ENCODE measurements around the gene LYRM4. TPM values are rescaled to one million over a fixed set of nuclear protein-coding genes. Genes with fewer than 3 reads are reported as not detected.

The LYRM4 gene
- polyA plus RNA-seq, result 10 to 100 TPM; 10.3 to 12.8 TPM

DNA sequence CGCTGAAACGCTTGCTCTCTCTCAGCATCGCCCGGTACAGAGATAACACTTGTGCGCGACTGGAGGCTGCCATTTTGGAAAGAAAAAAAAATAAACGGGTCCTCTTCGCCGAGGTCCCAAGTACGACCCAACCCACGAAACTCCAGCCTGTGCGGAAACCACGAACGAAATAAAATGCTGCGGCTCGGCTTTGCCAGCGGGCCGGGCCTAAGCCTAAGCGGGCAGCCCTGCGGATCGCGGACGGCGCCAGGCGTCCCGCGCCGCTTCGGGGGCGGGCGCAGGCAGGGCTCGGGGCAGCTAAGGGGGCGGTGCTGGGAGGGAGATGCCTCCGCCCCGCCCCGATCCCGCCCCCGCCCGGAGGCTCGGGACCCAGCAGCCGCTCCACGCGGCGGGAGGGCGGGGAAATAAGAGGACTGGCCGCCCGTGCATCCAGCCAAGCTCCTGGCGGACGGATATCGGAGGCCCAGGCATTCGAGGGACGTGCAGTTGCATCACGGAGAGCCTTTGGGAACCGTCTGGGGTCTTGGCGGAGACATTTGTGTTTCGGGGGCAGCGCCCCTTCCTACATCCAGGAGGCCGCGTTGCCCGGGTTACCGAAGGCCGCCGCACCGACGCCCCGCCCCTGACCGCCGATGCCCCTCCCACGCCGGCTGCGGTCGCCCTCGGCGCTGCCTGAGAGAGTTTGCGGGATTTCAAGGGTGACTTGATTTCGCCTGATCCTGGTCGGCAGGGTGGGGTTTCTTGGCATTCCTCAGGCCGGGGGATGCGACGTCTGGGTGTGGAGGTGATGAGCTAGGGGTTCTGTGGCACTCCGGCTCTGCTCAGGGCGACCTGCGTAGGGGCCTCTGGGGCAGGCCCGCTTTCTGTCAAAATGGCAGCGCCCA is at the start of gene LYRM4, which contains the start of gene FARS2:
TSS of gene LYRM4 (minus strand) at position 290 of the 884 bp plus-strand sequence. CDS start at position 73, 217 bp downstream.
TSS of gene FARS2 (plus strand) at position 853 of the 884 bp plus-strand sequence.
- H3K4me3 ChIP-seq (ENCODE audit: low read depth in 1 of 2, low read length in 2 of 2), result peak within 1 kb of the TSS; percentile 88 to 95
- H3K27me3 ChIP-seq (ENCODE audit: control insufficient read depth in 1 of 2, insufficient read depth in 2 of 2, low read length in 2 of 2), result no peaks in the 10 kb centered on the region
- H3K36me3 ChIP-seq (ENCODE audit: control insufficient read depth in 2 of 2, insufficient read depth in 2 of 2, low read length in 1 of 2), result no peaks in the 10 kb centered on the region
- 0% methylated on average over 84 to 85 of the region's 85 CpGs for WGBS, 2 donors
- no peaks in the 10 kb centered on the region for H3K4me1 ChIP-seq (ENCODE audit: control insufficient read depth in 2 of 2, insufficient read depth in 2 of 2, low read length in 1 of 2)
- no peaks in the 10 kb centered on the region for H3K9me3 ChIP-seq (ENCODE audit: control insufficient read depth in 2 of 2, insufficient read depth in 1 of 2, low read depth in 1 of 2, low read length in 1 of 2)
- peak within 1 kb of the TSS; percentile 97 to 99 for H3K27ac ChIP-seq (ENCODE audit: low read depth in 2 of 2, low read length in 1 of 2)

DNA sequence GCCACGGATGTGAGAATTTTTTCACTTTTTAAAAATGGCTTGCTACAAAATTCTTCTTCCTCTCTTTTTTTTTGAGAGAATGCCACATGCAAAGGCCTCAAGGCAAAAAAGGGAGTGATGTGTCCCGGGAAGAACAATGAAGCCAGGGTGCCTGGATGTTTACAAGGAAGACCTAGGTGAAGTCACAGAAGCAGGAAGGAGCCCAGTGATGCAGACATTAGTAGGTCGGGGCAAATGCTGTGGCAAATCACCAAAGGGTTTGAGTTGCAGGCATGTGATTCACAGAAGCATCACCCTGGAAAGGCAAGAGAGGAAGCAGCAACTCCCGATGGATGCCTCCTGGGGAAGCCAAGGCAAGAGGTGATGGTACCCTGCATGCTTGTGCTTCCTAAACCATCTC is 47.3 kb upstream of the LYRM4 start:
- WGBS, 2 donors, result 66 to 75% methylated on average over 4 of the region's 4 CpGs
- H3K9me3 ChIP-seq (ENCODE audit: control insufficient read depth in 2 of 2, insufficient read depth in 1 of 2, low read depth in 1 of 2, low read length in 1 of 2), result no peaks in the 10 kb centered on the region
- no peak overlapping the region for H3K27ac ChIP-seq (ENCODE audit: low read depth in 2 of 2, low read length in 1 of 2)
- no peaks in the 10 kb centered on the region for H3K36me3 ChIP-seq (ENCODE audit: control insufficient read depth in 2 of 2, insufficient read depth in 2 of 2, low read length in 1 of 2)
- no peaks in the 10 kb centered on the region for H3K27me3 ChIP-seq (ENCODE audit: control insufficient read depth in 1 of 2, insufficient read depth in 2 of 2, low read length in 2 of 2)
- H3K4me1 ChIP-seq (ENCODE audit: control insufficient read depth in 2 of 2, insufficient read depth in 2 of 2, low read length in 1 of 2), result no peaks in the 10 kb centered on the region
- no peak overlapping the region for H3K4me3 ChIP-seq (ENCODE audit: low read depth in 1 of 2, low read length in 2 of 2)

- Histone ChIP-seq H3K36me3 (ENCODE audit: control insufficient read depth in 2 of 2, insufficient read depth in 2 of 2, low read length in 1 of 2) (no peaks in the 10 kb centered on the region), H3K27ac (ENCODE audit: low read depth in 2 of 2, low read length in 1 of 2) (no peak overlapping the region), H3K9me3 (ENCODE audit: control insufficient read depth in 2 of 2, insufficient read depth in 1 of 2, low read depth in 1 of 2, low read length in 1 of 2) (no peaks in the 10 kb centered on the region), H3K27me3 (ENCODE audit: control insufficient read depth in 1 of 2, insufficient read depth in 2 of 2, low read length in 2 of 2) (no peaks in the 10 kb centered on the region), H3K4me1 (ENCODE audit: control insufficient read depth in 2 of 2, insufficient read depth in 2 of 2, low read length in 1 of 2) (peaks cover 0 to 3% of the 10 kb centered on the region in 2 donors), H3K4me3 (ENCODE audit: low read depth in 1 of 2, low read length in 2 of 2) (no peak overlapping the region)
These were observed 46.3 kb upstream of the LYRM4 start for GRCh38 chr6:5307058-5307457.

GRCh38 chr6:5305968-5306626 is 45.3 kb upstream of the LYRM4 start:
- Histone ChIP-seq H3K4me1 (ENCODE audit: control insufficient read depth in 2 of 2, insufficient read depth in 2 of 2, low read length in 1 of 2) (peaks cover 0 to 3% of the 10 kb centered on the region in 2 donors), H3K4me3 (ENCODE audit: low read depth in 1 of 2, low read length in 2 of 2) (no peak overlapping the region), H3K27ac (ENCODE audit: low read depth in 2 of 2, low read length in 1 of 2) (no peak overlapping the region), H3K9me3 (ENCODE audit: control insufficient read depth in 2 of 2, insufficient read depth in 1 of 2, low read depth in 1 of 2, low read length in 1 of 2) (no peaks in the 10 kb centered on the region), H3K27me3 (ENCODE audit: control insufficient read depth in 1 of 2, insufficient read depth in 2 of 2, low read length in 2 of 2) (no peaks in the 10 kb centered on the region), H3K36me3 (ENCODE audit: control insufficient read depth in 2 of 2, insufficient read depth in 2 of 2, low read length in 1 of 2) (no peaks in the 10 kb centered on the region)
- WGBS, 2 donors, result 62 to 78% methylated on average over 5 of the region's 5 CpGs

GRCh38 chr6:5303682-5304081 is 42.9 kb upstream of the LYRM4 start:
- H3K36me3 ChIP-seq (ENCODE audit: control insufficient read depth in 2 of 2, insufficient read depth in 2 of 2, low read length in 1 of 2), result no peaks in the 10 kb centered on the region
- H3K4me1 ChIP-seq (ENCODE audit: control insufficient read depth in 2 of 2, insufficient read depth in 2 of 2, low read length in 1 of 2), result peaks cover 0 to 3% of the 10 kb centered on the region in 2 donors
- H3K27me3 ChIP-seq (ENCODE audit: control insufficient read depth in 1 of 2, insufficient read depth in 2 of 2, low read length in 2 of 2), result no peaks in the 10 kb centered on the region
- 90 to 91% methylated on average over 8 of the region's 8 CpGs for WGBS, 2 donors
- no peak overlapping the region for H3K27ac ChIP-seq (ENCODE audit: low read depth in 2 of 2, low read length in 1 of 2)
- no peaks in the 10 kb centered on the region for H3K9me3 ChIP-seq (ENCODE audit: control insufficient read depth in 2 of 2, insufficient read depth in 1 of 2, low read depth in 1 of 2, low read length in 1 of 2)
- H3K4me3 ChIP-seq (ENCODE audit: low read depth in 1 of 2, low read length in 2 of 2), result no peak overlapping the region

DNA sequence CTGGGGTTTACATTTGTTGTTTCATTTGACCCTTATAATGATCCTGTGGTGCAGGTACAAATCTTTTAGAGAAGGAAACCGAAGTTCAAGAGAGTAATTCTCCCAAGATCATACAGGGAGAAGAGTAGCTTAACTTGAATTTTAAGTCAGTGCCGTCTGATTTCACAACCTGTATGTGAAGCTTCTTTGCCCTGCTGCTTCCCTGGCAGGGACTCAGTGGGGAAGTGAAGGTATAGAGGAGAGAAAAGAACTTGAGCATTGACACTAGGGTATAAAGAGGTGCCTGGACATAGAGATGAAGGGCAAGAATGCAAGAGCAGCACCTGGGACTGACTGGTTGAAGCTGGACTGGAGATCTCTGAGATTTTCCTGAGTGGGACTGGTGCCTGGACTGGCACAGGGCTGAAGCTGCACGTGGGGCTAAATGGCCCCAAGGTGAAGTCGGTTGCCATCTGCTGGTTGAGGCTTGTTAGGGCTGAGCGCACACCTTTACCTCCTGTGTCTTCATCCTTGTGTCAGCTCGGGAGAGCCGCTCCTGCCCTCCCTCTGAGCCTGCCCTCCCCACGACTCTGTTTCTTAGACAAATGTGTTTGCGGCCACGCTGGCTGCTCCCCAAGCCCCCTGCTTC is 42.4 kb upstream of the LYRM4 start:
- Histone ChIP-seq H3K9me3 (ENCODE audit: control insufficient read depth in 2 of 2, insufficient read depth in 1 of 2, low read depth in 1 of 2, low read length in 1 of 2) (no peaks in the 10 kb centered on the region), H3K27ac (ENCODE audit: low read depth in 2 of 2, low read length in 1 of 2) (no peak overlapping the region), H3K36me3 (ENCODE audit: control insufficient read depth in 2 of 2, insufficient read depth in 2 of 2, low read length in 1 of 2) (no peaks in the 10 kb centered on the region), H3K4me3 (ENCODE audit: low read depth in 1 of 2, low read length in 2 of 2) (no peak overlapping the region), H3K4me1 (ENCODE audit: control insufficient read depth in 2 of 2, insufficient read depth in 2 of 2, low read length in 1 of 2) (peaks cover 0 to 3% of the 10 kb centered on the region in 2 donors), H3K27me3 (ENCODE audit: control insufficient read depth in 1 of 2, insufficient read depth in 2 of 2, low read length in 2 of 2) (no peaks in the 10 kb centered on the region)
- WGBS, 2 donors, result 38 to 52% methylated on average over 10 of the region's 10 CpGs

GRCh38 chr6:5302220-5302946 is 41.6 kb upstream of the LYRM4 start:
- no peak overlapping the region for H3K4me3 ChIP-seq (ENCODE audit: low read depth in 1 of 2, low read length in 2 of 2)

GRCh38 chr6:5300206-5300764 is 39.5 kb upstream of the LYRM4 start:
- peaks cover 0 to 3% of the 10 kb centered on the region in 2 donors for H3K4me1 ChIP-seq (ENCODE audit: control insufficient read depth in 2 of 2, insufficient read depth in 2 of 2, low read length in 1 of 2)
- WGBS, 2 donors, result 60 to 79% methylated on average over 1 of the region's 1 CpG

More at GRCh38 chr6:5302220-5302946, 41.6 kb upstream of the LYRM4 start:
- Histone ChIP-seq H3K36me3 (ENCODE audit: control insufficient read depth in 2 of 2, insufficient read depth in 2 of 2, low read length in 1 of 2) (no peaks in the 10 kb centered on the region), H3K9me3 (ENCODE audit: control insufficient read depth in 2 of 2, insufficient read depth in 1 of 2, low read depth in 1 of 2, low read length in 1 of 2) (no peaks in the 10 kb centered on the region), H3K27me3 (ENCODE audit: control insufficient read depth in 1 of 2, insufficient read depth in 2 of 2, low read length in 2 of 2) (no peaks in the 10 kb centered on the region), H3K4me1 (ENCODE audit: control insufficient read depth in 2 of 2, insufficient read depth in 2 of 2, low read length in 1 of 2) (peaks cover 0 to 3% of the 10 kb centered on the region in 2 donors), H3K27ac (ENCODE audit: low read depth in 2 of 2, low read length in 1 of 2) (no peak overlapping the region)
- WGBS, 2 donors, result 65 to 66% methylated on average over 10 of the region's 10 CpGs

GRCh38 chr6:5295623-5296022 is 34.9 kb upstream of the LYRM4 start:
- no peaks in the 10 kb centered on the region for H3K4me1 ChIP-seq (ENCODE audit: control insufficient read depth in 2 of 2, insufficient read depth in 2 of 2, low read length in 1 of 2)
- no peaks in the 10 kb centered on the region for H3K27me3 ChIP-seq (ENCODE audit: control insufficient read depth in 1 of 2, insufficient read depth in 2 of 2, low read length in 2 of 2)
- H3K9me3 ChIP-seq (ENCODE audit: control insufficient read depth in 2 of 2, insufficient read depth in 1 of 2, low read depth in 1 of 2, low read length in 1 of 2), result no peaks in the 10 kb centered on the region
- H3K36me3 ChIP-seq (ENCODE audit: control insufficient read depth in 2 of 2, insufficient read depth in 2 of 2, low read length in 1 of 2), result no peaks in the 10 kb centered on the region
- H3K27ac ChIP-seq (ENCODE audit: low read depth in 2 of 2, low read length in 1 of 2), result no peak overlapping the region
- WGBS, 2 donors, result 72 to 76% methylated on average over 7 of the region's 7 CpGs
- no peak overlapping the region for H3K4me3 ChIP-seq (ENCODE audit: low read depth in 1 of 2, low read length in 2 of 2)

More at GRCh38 chr6:5300206-5300764, 39.5 kb upstream of the LYRM4 start:
- H3K27me3 ChIP-seq (ENCODE audit: control insufficient read depth in 1 of 2, insufficient read depth in 2 of 2, low read length in 2 of 2), result no peaks in the 10 kb centered on the region
- H3K4me3 ChIP-seq (ENCODE audit: low read depth in 1 of 2, low read length in 2 of 2), result no peak overlapping the region
- H3K36me3 ChIP-seq (ENCODE audit: control insufficient read depth in 2 of 2, insufficient read depth in 2 of 2, low read length in 1 of 2), result no peaks in the 10 kb centered on the region
- H3K9me3 ChIP-seq (ENCODE audit: control insufficient read depth in 2 of 2, insufficient read depth in 1 of 2, low read depth in 1 of 2, low read length in 1 of 2), result no peaks in the 10 kb centered on the region
- no peak overlapping the region for H3K27ac ChIP-seq (ENCODE audit: low read depth in 2 of 2, low read length in 1 of 2)

Measured in esophagus (tissue), 2 donors.